Endodermal cell (in vitro differentiated cells): ENCODE measurements around the gene RBP7. TPM values are rescaled to one million over a fixed set of nuclear protein-coding genes. Genes with fewer than 3 reads are reported as not detected.

Experiments
- DNase-seq: peaks from one replicate; pipeline ENCODE4 v3.0.0-alpha.2; 2017
- H3K27ac ChIP-seq: 2 replicates; pipeline ENCODE4 v1.5.1; 2013; ENCODE audit warnings: mild to moderate bottlenecking, low read depth, low read length, moderate library complexity
- H3K27me3 ChIP-seq: 2 replicates; pipeline ENCODE4 v1.6.1; 2013; ENCODE audit warnings: mild to moderate bottlenecking, low read length, moderate library complexity; ENCODE audit not compliant: insufficient read depth, control insufficient read depth, poor library complexity, severe bottlenecking
- H3K36me3 ChIP-seq: 2 replicates; pipeline ENCODE4 v1.7.0; 2013; ENCODE audit warnings: mild to moderate bottlenecking, low read length, moderate library complexity; ENCODE audit not compliant: control insufficient read depth, insufficient read depth
- H3K4me1 ChIP-seq: one replicate; pipeline ENCODE4 v1.7.0; 2013; ENCODE audit warnings: low read length; ENCODE audit not compliant: control insufficient read depth, insufficient read depth
- H3K4me3 ChIP-seq: 2 replicates; pipeline ENCODE4 v1.5.1; 2013; ENCODE audit warnings: mild to moderate bottlenecking, low read length, moderate library complexity
- H3K9ac ChIP-seq: 2 replicates; pipeline ENCODE4 v1.6.1; 2013; ENCODE audit warnings: mild to moderate bottlenecking, low read length, moderate library complexity; ENCODE audit not compliant: poor library complexity, severe bottlenecking; ENCODE audit errors: extremely low read depth
- H3K9me3 ChIP-seq: 2 replicates; pipeline ENCODE4 v1.6.1; 2013; ENCODE audit warnings: mild to moderate bottlenecking, low read length, moderate library complexity; ENCODE audit not compliant: control insufficient read depth
- H3K27ac Mint-ChIP-seq: 2 replicates; pipeline ENCODE4 v1.8.0; 2020; ENCODE audit warnings: mixed read lengths
- H3K27me3 Mint-ChIP-seq: 2 replicates; pipeline ENCODE4 v1.8.0; 2021; ENCODE audit warnings: mild to moderate bottlenecking, mixed read lengths; ENCODE audit not compliant: insufficient read depth
- H3K36me3 Mint-ChIP-seq: 2 replicates; pipeline ENCODE4 v1.8.0; 2020; ENCODE audit warnings: low read depth, mixed read lengths
- H3K4me1 Mint-ChIP-seq: 2 replicates; pipeline ENCODE4 v1.8.0; 2020; ENCODE audit warnings: mixed read lengths
- H3K4me3 Mint-ChIP-seq: 2 replicates; pipeline ENCODE4 v1.8.0; 2020; ENCODE audit warnings: mild to moderate bottlenecking, moderate library complexity, mixed read lengths
- H3K9me3 Mint-ChIP-seq: 2 replicates; pipeline ENCODE4 v1.8.0; 2020; ENCODE audit warnings: mild to moderate bottlenecking, mixed read lengths
- CTCF ChIP-seq: fragments of 200-600 bp; sonication (generic); conservative IDR thresholded peaks from 2 replicates; pipeline ENCODE4 v1.5.0; 2021; ENCODE audit warnings: antibody characterized with exemption, mild to moderate bottlenecking
- WGBS, 2 experiments: methylation state at CpG; one replicate each; pipeline versions ENCODE4 v1.1.5 to v1.1.7; 2013; ENCODE audit warnings: missing lambda C conversion rate in 2 of 2, mixed read lengths in 1 of 2; ENCODE audit not compliant: insufficient coverage in 1 of 2, insufficient read length in 1 of 2; 5-methylcytosine and 5-hydroxymethylcytosine counted together
- total RNA-seq, 2 donors: library from RNA; stranded (reverse); fragmentation: NEBNext Ultra II Directional in 1 of 2; extraction: Animal tissue kit (Norgen Biotek cat#: 25700) in 1 of 2; gene quantifications; 2 replicates in 1 of 2; 3 replicates in 1 of 2; pipeline ENCODE4 v1.2.1, GENCODE V29; 2021

RBP7 gene
- total RNA-seq, 2 donors from 2014 or later, result 0.77 to 2.6 TPM

GRCh38 chr1:10061276-10061675 lies 64.2 kb downstream of the RBP7 start:
- Histone ChIP-seq H3K27me3 (no peaks in the 10 kb centered on the region), H3K4me3 (no peak overlapping the region), H3K4me1 (no peaks in the 10 kb centered on the region), H3K9ac (no peak overlapping the region), H3K36me3 (peaks cover 7% of the 10 kb centered on the region), H3K9me3 (no peaks in the 10 kb centered on the region), H3K27ac (no peak overlapping the region)
- no peak for DNase-seq
- peaks cover 15% of the 10 kb centered on the region for H3K36me3 Mint-ChIP-seq
- H3K9me3 Mint-ChIP-seq, result no peaks in the 10 kb centered on the region
- H3K27me3 Mint-ChIP-seq, result no peaks in the 10 kb centered on the region
- TF ChIP-seq CTCF, result no peak
- H3K27ac Mint-ChIP-seq, result no peak overlapping the region
- no peak overlapping the region for H3K4me3 Mint-ChIP-seq
- WGBS, 2 experiments, result 91 to 95% methylated on average over 3 to 5 of the region's 5 CpGs
- peaks cover 14% of the 10 kb centered on the region for H3K4me1 Mint-ChIP-seq

- WGBS, 2 experiments, result 93 to 98% methylated on average over 3 to 7 of the region's 7 CpGs
- no peaks in the 10 kb centered on the region for H3K27me3 ChIP-seq
- TF ChIP-seq CTCF, result no peak
Measured at GRCh38 chr1:10063878-10064277, 66.8 kb downstream of the RBP7 start.

GRCh38 chr1:10064416-10065343 lies 67.7 kb downstream of the RBP7 start:
- TF ChIP-seq CTCF, result no peak
- Mint-ChIP-seq H3K27me3 (no peaks in the 10 kb centered on the region), H3K4me1 (peaks cover 6% of the 10 kb centered on the region), H3K27ac (no peak overlapping the region), H3K36me3 (peaks cover 12% of the 10 kb centered on the region), H3K4me3 (no peak overlapping the region), H3K9me3 (no peaks in the 10 kb centered on the region)
- Histone ChIP-seq H3K9ac (no peak overlapping the region), H3K4me3 (no peak overlapping the region), H3K27me3 (no peaks in the 10 kb centered on the region), H3K4me1 (no peaks in the 10 kb centered on the region), H3K36me3 (peaks cover 7% of the 10 kb centered on the region), H3K27ac (peak overlapping the region; percentile 5), H3K9me3 (no peaks in the 10 kb centered on the region)
- 76 to 96% methylated on average over 3 to 8 of the region's 8 CpGs for WGBS, 2 experiments
- DNase-seq, result no peak

More at GRCh38 chr1:10063878-10064277, 66.8 kb downstream of the RBP7 start:
- Mint-ChIP-seq H3K27me3 (no peaks in the 10 kb centered on the region), H3K4me1 (peaks cover 6% of the 10 kb centered on the region), H3K27ac (peak overlapping the region; percentile 72), H3K36me3 (peaks cover 9% of the 10 kb centered on the region), H3K9me3 (no peaks in the 10 kb centered on the region), H3K4me3 (no peak overlapping the region)
- Histone ChIP-seq H3K9me3 (no peaks in the 10 kb centered on the region), H3K4me1 (no peaks in the 10 kb centered on the region), H3K36me3 (peaks cover 7% of the 10 kb centered on the region), H3K4me3 (no peak overlapping the region), H3K27ac (no peak overlapping the region), H3K9ac (no peak overlapping the region)
- no peak for DNase-seq
